ENCODE measurements around the gene WIPF2.
A peak's percentile ranks its signal among the peaks of the same experiment; 100 is the strongest.
"Not testable (repeated sequence)": the region's sequence is repeated elsewhere in the genome, so short reads cannot be mapped to it uniquely, and the experiment has no call there.

Gene WIPF2

GRCh38 chr17:40194821-40195220 lies 24.3 kb upstream of the WIPF2 start:
- DNase-seq: no peak

GRCh38 chr17:40197550-40197949 lies 21.6 kb upstream of the WIPF2 start:
- no peak for DNase-seq

- DNase-seq: not testable (repeated sequence)
Observed at GRCh38 chr17:40197965-40198456, 21.1 kb upstream of the WIPF2 start.

- no peak for DNase-seq
Observed at GRCh38 chr17:40198576-40198975, 20.5 kb upstream of the WIPF2 start.

GRCh38 chr17:40203131-40203530 lies 16.0 kb upstream of the WIPF2 start:
- no peak for DNase-seq

- not testable (repeated sequence) for DNase-seq
Observed at GRCh38 chr17:40206193-40206592, 12.9 kb upstream of the WIPF2 start.

GRCh38 chr17:40209404-40210093 lies 9.6 kb upstream of the WIPF2 start:
- peak; percentile 73 for DNase-seq

- not testable (repeated sequence) for DNase-seq
Observed at GRCh38 chr17:40213914-40214313, 5.2 kb upstream of the WIPF2 start.

GRCh38 chr17:40218006-40218739 lies 931 bp upstream of the WIPF2 start:
- DNase-seq: no peak

GRCh38 chr17:40219594-40220338 lies 662 bp downstream of the WIPF2 start:
- peak; percentile 73 for DNase-seq

GRCh38 chr17:40224718-40225550 lies 5.8 kb downstream of the WIPF2 start:
- no peak for DNase-seq

GRCh38 chr17:40229146-40229545 lies 10.0 kb downstream of the WIPF2 start:
- not testable (repeated sequence) for DNase-seq

GRCh38 chr17:40230670-40231069 lies 11.6 kb downstream of the WIPF2 start:
- no peak for DNase-seq

GRCh38 chr17:40231928-40232327 lies 12.8 kb downstream of the WIPF2 start:
- not testable (repeated sequence) for DNase-seq

- no peak for DNase-seq
Observed at GRCh38 chr17:40241252-40241834, 22.2 kb downstream of the WIPF2 start.

GRCh38 chr17:40242774-40243173 lies 23.7 kb downstream of the WIPF2 start:
- DNase-seq: peak; percentile 26

GRCh38 chr17:40243761-40244160 lies 24.7 kb downstream of the WIPF2 start:
- DNase-seq: no peak

- DNase-seq: no peak
Observed at GRCh38 chr17:40244255-40244654, 25.2 kb downstream of the WIPF2 start.

GRCh38 chr17:40247926-40248495 lies 28.9 kb downstream of the WIPF2 start:
- no peak for DNase-seq

- DNase-seq: no peak
Observed at GRCh38 chr17:40248507-40248906, 29.4 kb downstream of the WIPF2 start.

- DNase-seq: peak; percentile 87
Observed at GRCh38 chr17:40251576-40251975, 32.5 kb downstream of the WIPF2 start.

GRCh38 chr17:40253565-40253964 lies 34.5 kb downstream of the WIPF2 start:
- peak; percentile 20 for DNase-seq

All from EL (cell line).